ENCODE results near the gene EME2. TPM values are rescaled to one million over a fixed set of nuclear protein-coding genes. Genes with fewer than 3 reads are reported as not detected.

Gene EME2
- total RNA-seq, 8 experiments from 2014 or later, result 4.6 to 21.1 (median 6.4) TPM

- Histone ChIP-seq H3K4me1 (replicated peaks in 1 of 2) (peaks cover 7 to 8% of the 10 kb centered on the region in 2 donors), H3K27ac (no peak overlapping the region), H3K4me3 (no peak overlapping the region)
- in situ Hi-C loops (cut with MboI; ENCODE audit: low pct_unique_long_range_greater_than_20kb in 2 of 9, low sequenced_read_pairs in 9 of 9, unreplicated experiment in 9 of 9), result no loop called here
- WGBS, 10 experiments, result 100% methylated on average over 3 to 5 of the region's 38 CpGs; no CpG with 5 or more reads in 8 of the 10 experiments
- no peak for ATAC-seq (replicated peaks in 6 of 8)
Observed at GRCh38 chr16:1788095-1788707, 15.6 kb downstream of the EME2 start.

DNA sequence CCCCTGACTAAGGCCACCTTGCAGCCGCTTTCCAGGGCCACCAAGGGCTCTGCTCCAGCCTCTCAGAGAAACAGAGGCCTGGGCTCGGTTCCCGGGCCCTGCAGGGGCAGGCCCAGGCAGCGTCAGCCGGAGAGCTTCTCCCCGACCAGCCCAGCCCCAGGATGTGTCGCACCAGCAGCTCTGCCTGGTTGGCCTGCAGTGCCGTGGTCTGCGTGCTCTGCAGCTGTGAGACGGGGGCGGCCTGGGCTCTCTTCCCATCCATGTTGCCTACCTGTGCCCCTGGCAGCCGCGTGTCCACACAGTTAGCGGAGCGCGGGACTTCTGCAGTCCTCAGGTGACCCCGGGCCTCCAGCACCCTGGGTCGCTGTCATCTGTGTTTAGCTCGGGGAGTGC is 16.1 kb downstream of the EME2 start:
- Histone ChIP-seq H3K4me3 (no peak overlapping the region), H3K4me1 (replicated peaks in 1 of 2) (peaks cover 7 to 8% of the 10 kb centered on the region in 2 donors), H3K27ac (no peak overlapping the region)
- 70 to 100% (median 93%) methylated on average over 1 to 6 of the region's 19 CpGs; no CpG with 5 or more reads in 6 of the 10 experiments for WGBS, 10 experiments
- in situ Hi-C loops (cut with MboI; ENCODE audit: low pct_unique_long_range_greater_than_20kb in 2 of 9, low sequenced_read_pairs in 9 of 9, unreplicated experiment in 9 of 9), result no loop called here
- ATAC-seq (replicated peaks in 6 of 8), result no peak

DNA sequence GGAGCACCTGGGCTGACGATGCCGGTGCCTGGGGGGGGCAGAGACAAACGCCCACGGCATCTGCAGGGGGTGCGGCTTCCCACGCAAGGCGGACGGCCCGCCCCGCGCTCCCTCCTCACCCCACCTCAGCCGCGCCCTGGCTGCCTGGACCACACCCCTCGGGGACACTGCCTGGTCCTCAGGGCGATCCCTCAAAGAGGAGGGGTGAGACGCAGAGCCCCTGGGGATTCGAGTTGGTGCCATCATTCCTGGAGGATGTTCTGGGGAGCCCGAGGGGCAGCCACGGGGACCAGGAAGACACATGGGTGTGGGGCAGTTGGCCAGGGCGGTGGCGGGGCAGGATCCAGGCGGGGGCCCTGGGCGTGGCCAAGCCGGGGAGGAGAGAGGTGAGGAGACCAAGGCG is 17.0 kb downstream of the EME2 start:
- ATAC-seq (replicated peaks in 6 of 8), result no peak
- no CpG with 5 or more reads among the region's 25 CpGs for WGBS, 10 experiments

DNA sequence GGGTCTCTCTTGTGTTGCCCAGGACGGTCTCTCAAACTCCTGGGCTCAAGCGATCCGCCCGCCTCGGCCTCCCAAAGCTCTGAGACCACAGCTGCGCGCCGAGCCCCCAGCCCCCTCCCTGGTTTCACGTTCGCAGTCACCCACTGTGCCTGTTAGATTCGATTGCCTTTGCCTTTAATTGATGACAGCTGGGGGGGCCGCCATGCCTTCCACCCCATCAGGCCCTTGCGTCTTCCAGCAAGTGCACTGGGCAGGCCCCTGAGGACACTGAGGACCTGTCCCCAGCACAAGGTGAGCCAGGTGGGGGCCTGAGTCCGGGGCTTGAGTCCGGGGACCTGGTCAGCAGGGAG is 17.6 kb downstream of the EME2 start:
- H3K27ac ChIP-seq, result no peak overlapping the region
- H3K4me1 ChIP-seq (replicated peaks in 1 of 2), result no peaks in the 10 kb centered on the region
- WGBS, 10 experiments, result 89 to 100% methylated on average over 1 to 9 of the region's 15 CpGs; no CpG with 5 or more reads in 8 of the 10 experiments
- in situ Hi-C loops (cut with MboI; ENCODE audit: low pct_unique_long_range_greater_than_20kb in 2 of 9, low sequenced_read_pairs in 9 of 9, unreplicated experiment in 9 of 9), result no loop called here
- ATAC-seq (replicated peaks in 6 of 8), result no peak
- H3K4me3 ChIP-seq, result no peak overlapping the region

More for the DNA sequence above, 17.0 kb downstream of the EME2 start:
- Histone ChIP-seq H3K27ac (no peak overlapping the region), H3K4me1 (replicated peaks in 1 of 2) (no peaks in the 10 kb centered on the region), H3K4me3 (no peak overlapping the region)
- in situ Hi-C loops (cut with MboI; ENCODE audit: low pct_unique_long_range_greater_than_20kb in 2 of 9, low sequenced_read_pairs in 9 of 9, unreplicated experiment in 9 of 9), result no loop called here

GRCh38 chr16:1790611-1791255 is 18.1 kb downstream of the EME2 start:
- Histone ChIP-seq H3K27ac (no peak overlapping the region), H3K4me1 (replicated peaks in 1 of 2) (no peaks in the 10 kb centered on the region), H3K4me3 (no peak overlapping the region)
- in situ Hi-C loops (cut with MboI; ENCODE audit: low pct_unique_long_range_greater_than_20kb in 2 of 9, low sequenced_read_pairs in 9 of 9, unreplicated experiment in 9 of 9), result no loop called here
- WGBS, 10 experiments, result 80 to 100% (median 93%) methylated on average over 1 to 11 of the region's 44 CpGs; no CpG with 5 or more reads in 5 of the 10 experiments
- no peak for ATAC-seq (replicated peaks in 6 of 8)

DNA sequence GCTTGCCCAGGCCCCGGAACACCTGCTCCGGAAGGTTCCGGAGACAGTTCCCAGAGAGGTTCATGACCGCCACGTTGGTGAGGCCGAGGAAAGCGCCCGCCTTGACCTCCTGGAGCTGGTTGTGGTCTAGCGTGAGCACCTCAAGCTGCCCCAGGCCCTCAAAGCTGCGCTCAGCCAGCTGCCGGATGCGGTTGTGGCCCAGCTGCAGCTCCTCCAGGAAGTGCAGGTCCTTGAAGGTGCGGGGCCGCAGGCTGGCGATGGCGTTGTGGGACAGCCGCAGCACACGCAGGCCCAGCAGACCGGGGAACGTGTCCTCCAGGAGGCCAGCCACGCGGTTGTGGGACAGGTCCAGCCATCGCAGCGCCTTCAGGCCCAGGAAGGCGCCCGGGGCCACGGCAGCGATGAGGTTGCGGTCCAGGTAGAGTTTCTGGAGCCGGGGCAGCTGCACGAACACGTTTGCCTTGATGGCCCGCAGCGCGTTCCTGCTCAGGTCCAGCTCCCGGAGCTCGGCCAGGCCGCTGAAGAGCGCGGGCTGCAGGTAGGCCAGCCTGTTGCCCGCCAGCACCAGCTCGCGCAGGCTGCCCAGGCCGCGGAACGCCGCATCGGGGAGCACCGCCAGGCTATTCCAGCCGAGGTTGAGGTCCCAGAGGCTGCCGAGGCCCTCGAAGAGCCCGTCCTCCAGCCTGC is 18.8 kb downstream of the EME2 start:
- H3K4me1 ChIP-seq (replicated peaks in 1 of 2), result no peaks in the 10 kb centered on the region
- H3K4me3 ChIP-seq, result no peak overlapping the region
- in situ Hi-C loops (cut with MboI; ENCODE audit: low pct_unique_long_range_greater_than_20kb in 2 of 9, low sequenced_read_pairs in 9 of 9, unreplicated experiment in 9 of 9), result no loop called here
- ATAC-seq (replicated peaks in 6 of 8), result no peak
- WGBS, 10 experiments, result 94 to 100% (median 100%) methylated on average over 2 to 7 of the region's 53 CpGs; no CpG with 5 or more reads in 3 of the 10 experiments
- no peak overlapping the region for H3K27ac ChIP-seq

- in situ Hi-C loops (cut with MboI; ENCODE audit: low pct_unique_long_range_greater_than_20kb in 2 of 9, low sequenced_read_pairs in 9 of 9, unreplicated experiment in 9 of 9), result no loop called here
- peak in 6 of 8 experiments; percentile 14 to 39 (median 22) for ATAC-seq (replicated peaks in 6 of 8)
- WGBS, 10 experiments, result 87 to 100% (median 100%) methylated on average over 1 to 8 of the region's 59 CpGs; no CpG with 5 or more reads in 7 of the 10 experiments
Observed at GRCh38 chr16:1791943-1792812, 19.6 kb downstream of the EME2 start.

GRCh38 chr16:1792836-1793577 is 20.4 kb downstream of the EME2 start:
- ATAC-seq (replicated peaks in 6 of 8), result peak in 3 of 8 experiments; percentile 1 to 4 (median 3)
- H3K4me1 ChIP-seq (replicated peaks in 1 of 2), result no peaks in the 10 kb centered on the region
- in situ Hi-C loops (cut with MboI; ENCODE audit: low pct_unique_long_range_greater_than_20kb in 2 of 9, low sequenced_read_pairs in 9 of 9, unreplicated experiment in 9 of 9), result no loop called here

More at GRCh38 chr16:1791943-1792812, 19.6 kb downstream of the EME2 start:
- no peaks in the 10 kb centered on the region for H3K4me1 ChIP-seq (replicated peaks in 1 of 2)
- no peak overlapping the region for H3K27ac ChIP-seq
- H3K4me3 ChIP-seq, result no peak overlapping the region

GRCh38 chr16:1793578-1794220 is 21.1 kb downstream of the EME2 start, which contains the start of gene IGFALS:
Gene IGFALS, minus strand, starts transcription at chr16:1793705. Its CDS starts 53 bp downstream, at chr16:1793652.
- Histone ChIP-seq H3K4me3 (no peak within 1 kb of the TSS), H3K27ac (no peak within 1 kb of the TSS), H3K4me1 (replicated peaks in 1 of 2) (no peaks in the 10 kb centered on the region)
- WGBS, 10 experiments, result no CpG with 5 or more reads among the region's 28 CpGs
- ATAC-seq (replicated peaks in 6 of 8), result peak in 5 of 8 experiments; percentile 4 to 11 (median 8)
- in situ Hi-C loops (cut with MboI; ENCODE audit: low pct_unique_long_range_greater_than_20kb in 2 of 9, low sequenced_read_pairs in 9 of 9, unreplicated experiment in 9 of 9), result no loop called here

More at GRCh38 chr16:1792836-1793577, 20.4 kb downstream of the EME2 start:
- Histone ChIP-seq H3K27ac (no peak overlapping the region), H3K4me3 (no peak overlapping the region)
- no CpG with 5 or more reads among the region's 33 CpGs for WGBS, 10 experiments

DNA sequence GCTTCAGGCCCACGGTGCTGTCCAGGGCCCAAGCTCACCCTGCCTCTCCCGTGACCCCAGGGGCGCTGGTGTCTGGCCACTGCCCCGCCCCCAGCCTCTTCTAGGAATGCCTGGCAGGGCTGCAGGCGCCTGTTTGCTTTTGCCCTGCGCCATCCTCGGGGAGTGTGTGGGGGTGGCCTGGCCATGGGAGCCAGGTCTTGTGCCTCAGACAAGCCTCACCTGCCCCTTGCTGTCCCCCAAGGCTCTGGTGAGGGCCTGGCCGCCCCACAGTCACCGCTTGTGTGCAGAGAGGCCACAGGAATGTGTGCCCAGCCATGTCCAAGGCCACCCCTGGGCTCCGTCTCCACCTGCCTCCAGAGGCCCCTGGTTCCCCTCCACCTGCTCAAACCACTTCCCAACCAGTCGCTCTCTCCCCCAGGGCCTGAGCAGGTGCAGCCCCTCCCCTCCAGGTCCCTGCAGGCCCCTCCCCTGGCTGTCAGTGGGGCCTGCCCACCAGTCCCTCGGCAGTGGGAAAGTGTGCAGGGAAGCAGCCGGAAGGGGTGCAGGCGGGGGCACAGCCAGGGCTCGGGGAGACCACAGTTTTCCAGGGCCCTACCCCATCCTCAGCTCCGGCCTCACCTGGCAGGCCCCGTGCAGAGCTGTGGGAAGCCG is 21.7 kb downstream of the EME2 start:
- H3K27ac ChIP-seq, result no peak overlapping the region
- ATAC-seq (replicated peaks in 6 of 8), result peak in 5 of 8 experiments; percentile 2 to 32 (median 10)
- no peaks in the 10 kb centered on the region for H3K4me1 ChIP-seq (replicated peaks in 1 of 2)
- in situ Hi-C loops (cut with MboI; ENCODE audit: low pct_unique_long_range_greater_than_20kb in 2 of 9, low sequenced_read_pairs in 9 of 9, unreplicated experiment in 9 of 9), result no loop called here
- no peak overlapping the region for H3K4me3 ChIP-seq
- no CpG with 5 or more reads among the region's 18 CpGs for whole genome bisulfite sequencing, 10 experiments

DNA sequence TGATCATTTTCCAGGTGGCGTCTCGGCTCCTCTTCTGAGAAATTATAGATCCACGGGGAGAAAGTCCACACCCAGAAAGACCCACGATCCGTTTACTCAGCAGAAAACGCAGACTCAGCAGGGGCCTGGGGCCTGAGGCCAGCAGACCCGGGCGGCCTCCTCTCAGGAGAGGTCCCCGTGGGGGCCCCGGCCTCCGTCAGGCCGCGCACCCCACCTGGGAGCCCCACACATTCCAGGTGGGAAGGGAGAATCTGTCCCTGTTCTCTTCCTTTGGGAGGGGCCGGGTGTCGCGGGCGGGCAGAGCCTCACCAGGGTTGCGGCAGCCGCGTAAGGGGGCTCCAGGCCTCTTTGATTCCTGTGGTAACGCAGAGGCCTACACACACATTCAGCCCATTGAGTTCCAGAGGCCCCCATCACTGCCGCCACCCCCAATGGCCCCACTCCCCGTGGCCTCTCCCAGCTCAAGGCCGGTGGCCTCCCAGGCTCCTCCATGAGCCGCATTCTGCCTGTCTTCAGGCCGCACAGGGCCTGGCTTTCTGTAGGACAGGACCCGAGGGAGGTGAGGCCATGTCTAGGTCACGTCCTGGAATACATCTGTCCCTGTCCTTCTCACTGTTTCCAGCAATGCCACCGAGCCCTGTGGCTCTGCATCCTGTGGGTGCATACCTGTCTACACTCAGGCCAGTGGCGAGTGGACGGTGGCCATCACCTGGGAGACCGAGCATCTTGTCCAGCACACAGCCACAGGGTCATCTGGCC is 22.5 kb downstream of the EME2 start:
- in situ Hi-C loops (cut with MboI; ENCODE audit: low pct_unique_long_range_greater_than_20kb in 2 of 9, low sequenced_read_pairs in 9 of 9, unreplicated experiment in 9 of 9), result no loop called here
- ATAC-seq (replicated peaks in 6 of 8), result no peak

More for the DNA sequence above, 22.5 kb downstream of the EME2 start:
- H3K27ac ChIP-seq, result no peak overlapping the region
- H3K4me1 ChIP-seq (replicated peaks in 1 of 2), result no peaks in the 10 kb centered on the region
- H3K4me3 ChIP-seq, result no peak overlapping the region
- 54 to 93% (median 80%) methylated on average over 2 to 5 of the region's 32 CpGs; no CpG with 5 or more reads in 5 of the 10 experiments for WGBS, 10 experiments

All from motor neuron (in vitro differentiated cells).